HG03108 (cell line): Measurements from ENCODE around the gene DNAH17.

ENCODE experiments used
- ATAC-seq: cut with Tn5 transposase; IDR thresholded peaks from one replicate; pipeline ENCODE4 v1.9.1; 2021; ENCODE audit warnings: moderate library complexity; ENCODE audit not compliant: unreplicated experiment

DNAH17 gene

DNA sequence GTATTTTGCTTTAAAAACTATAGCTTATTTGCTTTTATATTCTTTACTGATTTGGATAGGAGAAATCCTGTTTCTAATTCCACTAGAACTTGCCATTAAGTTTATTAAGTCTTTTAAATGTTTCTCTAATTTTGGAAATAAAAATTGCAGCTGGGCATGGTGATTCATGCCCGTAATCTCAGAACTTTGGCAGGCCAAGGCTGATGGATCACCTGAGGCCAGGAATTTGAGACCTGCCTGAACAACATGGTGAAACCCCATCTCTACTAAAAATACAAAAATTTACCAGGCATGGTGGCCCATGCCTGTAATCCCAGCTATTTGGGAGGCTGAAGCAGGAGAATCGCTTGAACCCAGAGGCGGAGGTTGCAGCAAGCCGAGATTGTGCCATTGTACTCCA is 30.7 kb downstream of the DNAH17 start:
- ATAC-seq, result no peak

DNA sequence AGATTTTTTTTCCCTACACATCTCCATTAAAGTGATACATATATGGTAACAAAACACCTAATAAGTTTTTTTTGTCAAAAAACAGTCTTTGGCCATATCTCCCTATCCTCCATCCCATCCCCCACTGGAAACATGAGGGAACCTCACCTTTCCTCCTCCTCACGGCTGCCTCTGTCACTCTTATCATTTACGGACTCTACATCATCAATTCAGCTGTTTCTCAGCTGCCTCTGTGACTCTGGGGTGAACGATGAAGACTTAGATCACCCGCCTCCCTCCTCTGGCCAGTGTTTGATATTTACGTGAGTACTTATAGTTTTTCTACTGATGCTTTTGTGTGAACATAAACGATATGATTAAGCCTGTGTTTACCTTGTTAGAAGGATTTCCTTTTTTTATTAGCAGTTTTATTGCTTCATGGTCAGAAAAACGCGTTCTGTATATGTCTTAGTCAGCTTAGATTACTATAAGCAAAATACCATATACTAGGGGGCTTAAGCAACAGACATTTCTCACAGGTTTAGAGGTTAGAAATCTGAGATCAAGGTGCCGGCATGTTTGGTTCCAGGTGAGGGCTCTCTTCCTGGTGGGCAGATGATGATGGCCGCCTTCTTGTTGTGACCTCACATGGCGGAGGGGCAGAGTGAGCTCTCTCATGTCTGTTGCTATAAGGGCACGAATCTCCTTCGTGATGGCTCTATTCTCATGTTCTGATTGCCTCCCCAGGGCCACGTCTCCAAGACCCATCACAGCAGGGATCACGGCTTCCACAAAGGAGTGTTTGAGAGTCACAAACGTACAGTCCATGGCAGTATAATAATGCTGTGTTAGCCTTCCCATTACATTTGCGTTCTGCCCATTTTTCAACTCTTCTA is 32.1 kb downstream of the DNAH17 start:
- no peak for ATAC-seq

DNA sequence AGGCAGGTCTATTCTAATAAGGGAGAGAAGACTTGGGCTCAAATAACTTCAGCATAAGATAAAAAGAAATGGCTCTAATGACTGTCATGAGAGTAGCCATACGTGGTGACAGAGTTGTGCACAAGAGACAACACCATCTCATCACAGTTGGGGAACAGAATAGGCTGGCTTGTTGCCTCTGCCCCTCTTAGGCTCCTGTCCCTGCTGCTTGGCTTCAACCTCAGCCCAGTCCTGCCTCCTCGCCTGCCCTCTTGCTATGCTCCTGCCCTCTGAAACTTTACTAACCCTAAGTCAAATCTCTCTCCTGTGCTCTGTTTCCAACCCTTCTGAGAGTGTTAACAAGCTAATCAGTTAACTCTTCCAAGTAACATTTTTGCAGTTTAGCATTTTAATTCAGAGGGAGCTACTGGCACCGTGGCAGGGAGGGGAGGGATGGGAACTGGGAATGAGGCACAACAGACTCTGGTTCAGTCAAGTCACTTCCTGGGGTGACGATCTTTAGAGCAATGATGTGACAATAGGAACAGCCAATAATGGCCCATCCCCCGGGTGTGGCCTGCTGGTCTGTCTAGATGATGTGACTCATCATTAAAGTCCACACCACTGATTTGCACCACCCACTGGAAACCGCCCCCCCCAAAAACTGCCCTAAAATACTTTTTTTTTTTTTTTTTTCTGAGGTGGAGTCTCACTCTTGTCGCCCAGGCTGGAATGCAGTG is 35.5 kb downstream of the DNAH17 start:
- no peak for ATAC-seq

DNA sequence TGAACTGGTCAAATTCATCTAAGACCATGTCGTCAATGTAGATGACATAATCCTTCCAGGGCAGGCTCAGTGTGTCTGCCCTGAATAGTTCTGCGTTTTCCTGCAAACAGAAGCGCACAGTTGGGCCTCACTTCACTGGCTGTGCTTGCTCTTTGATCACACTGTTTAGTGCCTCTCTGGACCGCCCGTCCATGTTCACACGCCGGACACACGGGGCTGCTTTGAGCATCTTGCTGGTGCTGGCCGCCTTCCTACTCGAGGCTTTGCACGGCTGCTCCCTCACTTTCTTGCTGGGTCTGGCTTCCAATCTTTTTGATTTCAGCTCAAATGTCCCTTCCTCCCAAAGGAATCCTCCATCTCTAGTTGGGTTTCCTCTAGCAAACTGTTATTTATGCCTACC is 37.4 kb downstream of the DNAH17 start:
- ATAC-seq, result no peak

DNA sequence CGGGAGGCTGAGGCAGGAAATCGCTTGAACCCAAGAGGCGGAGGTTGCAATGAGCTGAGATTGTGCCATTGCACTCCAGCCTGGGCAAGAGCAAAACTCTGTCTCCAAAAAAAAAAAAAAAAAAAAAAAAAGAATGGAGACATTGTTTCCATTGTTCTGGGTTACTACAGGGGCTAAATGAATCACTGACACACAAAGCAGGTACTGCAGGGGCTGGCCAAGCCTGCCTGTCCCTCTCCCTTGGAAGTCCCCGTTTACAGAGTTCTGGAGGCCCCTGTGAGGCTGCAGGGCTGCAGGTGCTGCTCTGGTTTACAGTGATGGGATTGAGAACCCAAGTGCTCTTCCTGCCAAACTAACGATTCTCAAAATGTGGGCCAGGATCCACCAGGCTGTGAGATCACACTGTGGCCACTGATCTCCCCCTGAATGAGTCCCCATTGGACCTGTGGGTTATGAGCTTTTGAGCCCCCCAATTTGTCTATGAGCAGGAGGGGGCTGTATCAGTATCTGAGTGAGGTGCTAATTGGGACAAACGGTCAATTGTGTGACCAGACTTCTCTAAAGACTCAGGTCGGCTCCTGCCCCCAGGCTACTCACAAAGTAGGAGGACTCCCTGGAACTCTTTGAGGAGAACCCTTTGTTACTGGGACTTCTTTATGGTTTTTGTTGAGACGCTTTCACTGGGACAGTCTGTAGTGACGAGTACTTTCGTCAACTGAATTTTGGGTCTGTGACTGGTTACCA is 39.0 kb downstream of the DNAH17 start:
- ATAC-seq, result no peak

DNA sequence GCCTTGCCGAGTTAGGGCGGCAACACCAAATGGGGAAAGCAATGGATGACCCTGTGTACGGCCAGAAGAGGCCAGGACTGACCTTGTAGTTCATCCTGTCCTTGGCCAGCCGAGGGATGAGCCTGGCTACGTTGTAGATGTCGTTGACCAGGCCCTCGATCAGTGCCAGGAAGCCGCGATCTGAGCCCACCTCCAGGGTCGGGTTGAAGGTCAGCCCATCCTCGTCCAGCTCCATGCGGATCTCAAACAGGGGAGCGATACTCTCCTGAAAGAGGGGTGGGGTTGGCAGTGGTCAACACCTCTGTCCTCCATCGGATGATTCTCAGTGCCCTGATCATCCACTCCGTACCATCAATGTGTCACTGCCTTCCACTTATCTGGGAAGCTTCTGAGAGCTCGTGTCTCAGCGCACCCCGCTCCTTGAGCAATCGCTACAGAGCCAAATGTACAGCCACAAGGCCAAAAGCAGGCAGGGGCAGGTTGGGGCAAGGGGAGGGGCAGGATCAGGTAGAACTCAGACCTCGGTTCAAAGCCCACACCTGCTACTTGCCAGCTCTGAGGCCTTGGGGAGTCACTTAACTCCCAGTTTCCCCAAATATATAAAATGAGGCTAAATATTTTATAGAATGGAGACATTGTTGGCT is 39.9 kb downstream of the DNAH17 start:
- no peak for ATAC-seq

DNA sequence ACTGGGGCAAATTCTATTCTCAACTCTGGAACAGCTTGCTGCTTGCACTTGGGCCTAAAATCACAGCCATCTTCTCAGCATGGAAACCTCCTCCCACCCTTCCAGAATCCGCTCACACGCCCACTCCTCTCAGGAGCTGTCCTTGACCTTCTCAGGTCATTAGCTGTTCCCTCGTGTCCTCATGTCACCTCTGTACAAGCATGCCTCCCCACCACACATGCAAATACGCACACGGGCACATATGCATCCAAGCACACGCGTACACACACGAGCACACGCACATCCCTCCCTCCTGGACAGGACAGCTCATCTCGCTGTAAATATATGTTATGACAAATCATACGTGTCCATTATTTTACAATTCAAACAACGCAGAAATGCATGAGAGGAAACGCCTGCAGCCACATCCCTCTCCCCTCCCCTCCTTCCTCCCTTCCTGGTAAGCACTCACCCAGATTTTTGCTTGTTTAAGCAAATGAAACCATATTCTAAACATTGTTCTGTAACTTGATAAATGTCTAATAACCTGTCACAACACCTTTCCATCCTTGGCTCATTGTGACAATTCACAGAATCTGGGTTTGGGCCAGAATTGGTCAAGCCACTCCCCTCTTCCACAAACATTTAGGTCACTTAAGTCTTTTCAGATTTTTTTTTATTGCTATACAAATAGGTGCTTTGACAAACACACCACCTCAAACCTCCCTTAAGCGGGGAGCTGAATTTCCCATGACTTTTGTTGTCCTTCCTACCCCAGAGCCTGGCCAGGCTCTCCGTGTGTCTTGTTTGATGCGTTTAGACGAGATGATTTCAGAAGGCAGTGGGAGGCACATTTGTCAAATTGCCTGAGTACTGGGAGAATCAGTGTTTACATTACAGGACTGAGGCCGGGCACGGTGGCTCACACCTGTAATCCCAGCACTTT is 41.7 kb downstream of the DNAH17 start:
- no peak for ATAC-seq

DNA sequence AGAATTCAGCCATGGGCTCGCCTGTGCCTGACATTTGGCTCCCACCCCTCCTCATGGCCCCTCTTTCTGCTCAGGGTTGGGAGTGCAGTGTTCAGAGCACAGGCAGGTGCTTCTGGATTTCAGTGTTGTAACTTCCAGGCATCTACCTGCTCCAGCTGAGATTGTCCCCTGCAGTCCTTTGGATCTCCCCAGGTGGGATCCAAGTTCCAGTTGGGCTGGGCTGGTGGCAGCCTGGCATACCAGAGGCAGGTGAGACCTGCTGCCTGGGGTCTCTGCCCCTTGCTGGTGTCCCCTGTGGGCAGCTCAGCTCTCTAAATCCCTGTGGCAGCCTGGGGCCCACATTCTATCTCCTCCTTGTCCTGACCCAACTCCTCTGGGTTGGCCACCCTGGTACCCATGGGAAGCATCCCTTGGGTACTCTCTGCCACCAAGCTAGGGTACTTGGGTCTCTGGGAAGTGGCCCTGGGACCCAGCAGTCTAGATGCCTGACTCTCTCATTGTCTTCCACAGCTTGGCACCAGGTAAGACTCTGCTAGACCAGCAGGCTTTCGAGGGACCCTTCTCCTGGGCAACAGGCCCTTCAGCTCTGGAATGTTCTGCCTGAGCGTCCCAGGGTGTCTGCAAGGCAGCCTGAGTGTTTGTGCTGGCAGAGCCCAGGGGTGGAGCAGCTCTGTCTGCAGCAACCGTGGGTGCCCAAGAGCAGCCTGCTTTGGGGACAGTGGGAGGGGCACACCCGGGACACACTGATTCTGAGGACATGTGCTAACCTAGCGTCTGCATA is 42.5 kb downstream of the DNAH17 start:
- ATAC-seq, result no peak

DNA sequence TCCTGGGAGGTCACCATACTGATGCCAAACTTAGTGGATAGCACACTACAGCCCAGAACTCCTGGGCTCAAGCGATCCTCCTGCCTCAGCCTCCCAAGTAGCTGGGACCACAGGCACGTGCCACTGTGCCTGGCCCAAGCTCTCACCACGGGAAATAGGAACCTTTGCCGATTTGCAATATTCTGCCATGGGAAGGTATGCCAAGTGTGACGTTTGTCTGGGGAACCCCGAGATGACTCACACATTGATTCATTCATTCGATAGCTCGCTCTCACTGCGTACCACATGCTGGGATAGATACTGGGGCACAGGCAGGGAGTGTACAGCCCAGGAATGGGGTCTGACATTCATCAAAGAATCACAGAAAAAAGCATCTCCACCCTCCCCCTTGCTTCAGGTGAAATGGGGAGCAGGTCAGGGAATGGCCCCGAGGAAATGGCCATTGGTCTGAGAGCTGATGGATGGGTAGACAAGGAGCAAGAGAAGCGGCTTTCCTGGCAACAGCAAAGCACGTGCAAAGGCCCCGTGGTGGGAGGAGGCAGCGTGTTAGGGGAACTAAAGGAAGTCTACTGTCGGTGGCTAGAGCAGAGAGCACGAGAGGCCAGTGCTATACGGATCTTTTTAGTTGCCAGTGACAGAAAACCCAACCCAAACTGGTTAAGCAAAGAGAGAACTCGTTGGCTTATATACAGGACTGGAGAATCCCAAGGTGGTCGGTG is 44.1 kb downstream of the DNAH17 start:
- ATAC-seq, result no peak

DNA sequence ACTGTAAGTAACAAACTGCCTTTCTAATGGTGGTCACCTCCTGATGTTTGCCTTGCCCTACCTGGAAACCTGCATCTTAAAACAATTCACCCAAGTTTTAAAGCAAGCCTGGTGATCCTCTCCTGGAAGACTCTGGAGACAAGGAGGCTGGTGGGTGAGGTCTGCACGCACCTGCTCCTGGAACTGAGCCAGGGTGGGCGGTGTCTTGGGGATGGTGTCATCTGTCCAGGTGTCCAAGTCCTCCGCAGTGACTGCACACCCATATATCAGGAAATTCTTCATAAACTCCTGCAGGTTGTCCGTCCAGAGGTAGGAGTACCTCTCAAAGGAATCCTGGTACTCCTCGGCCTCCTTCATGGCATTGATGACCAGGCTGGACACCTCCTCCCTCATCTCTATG is 44.9 kb downstream of the DNAH17 start:
- no peak for ATAC-seq

DNA sequence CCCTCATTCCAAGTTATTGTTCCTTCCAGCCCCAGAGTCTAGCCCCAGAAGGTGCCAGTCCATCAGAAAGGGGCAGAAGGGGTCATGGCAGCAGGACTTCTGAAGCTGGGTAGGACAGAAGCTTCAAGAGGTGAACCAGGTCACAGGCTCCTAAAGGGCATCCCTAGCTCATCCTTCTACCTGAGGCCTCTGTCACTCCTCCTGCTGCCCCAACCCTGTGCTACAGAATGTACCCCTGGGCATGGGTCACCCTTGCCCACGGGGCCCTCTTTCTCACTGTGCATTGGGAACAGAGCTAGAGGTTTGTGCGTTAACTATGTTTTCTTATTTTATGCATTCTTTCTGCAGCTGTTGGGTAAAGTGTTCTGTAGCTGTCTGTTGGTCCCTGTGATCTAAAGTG is 46.5 kb downstream of the DNAH17 start:
- no peak for ATAC-seq

DNA sequence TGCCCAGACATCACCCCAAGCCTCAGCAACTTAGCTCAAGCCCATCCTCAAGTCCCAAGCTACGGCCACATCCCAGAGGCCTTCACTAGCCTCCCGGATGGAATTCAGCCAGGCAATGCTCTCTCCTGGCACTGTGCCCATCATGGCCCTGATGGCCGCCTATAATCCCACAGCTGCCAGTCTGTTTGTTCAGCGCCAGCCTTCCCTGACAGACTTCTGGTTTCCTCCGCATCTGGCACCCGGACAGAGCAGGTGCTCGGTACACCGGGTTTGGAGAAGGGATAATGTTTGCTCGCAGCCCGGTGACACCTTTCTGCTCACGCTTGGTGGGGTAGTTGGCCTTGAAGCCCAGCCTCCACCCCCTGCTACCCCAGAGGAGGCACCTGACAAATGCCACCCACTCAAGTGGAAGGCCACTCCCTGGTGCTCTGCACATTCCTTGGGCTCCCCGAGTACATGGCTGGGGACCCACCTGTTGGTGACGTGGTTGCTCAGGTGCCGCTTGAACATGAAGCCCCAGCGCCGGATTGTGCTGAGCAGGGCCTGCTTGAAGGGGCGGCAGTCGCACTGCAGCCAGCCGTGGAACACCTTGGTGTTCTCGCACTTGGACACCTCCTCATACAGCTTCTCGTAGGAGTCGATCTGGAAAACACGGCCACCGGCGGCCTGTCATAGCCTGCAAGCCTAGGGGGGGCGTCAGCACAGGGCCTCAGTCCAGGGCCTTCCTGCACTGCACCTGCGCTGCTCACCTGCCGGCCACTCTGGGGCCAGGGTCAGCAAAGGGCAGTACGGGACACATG is 47.1 kb downstream of the DNAH17 start:
- ATAC-seq, result no peak

DNA sequence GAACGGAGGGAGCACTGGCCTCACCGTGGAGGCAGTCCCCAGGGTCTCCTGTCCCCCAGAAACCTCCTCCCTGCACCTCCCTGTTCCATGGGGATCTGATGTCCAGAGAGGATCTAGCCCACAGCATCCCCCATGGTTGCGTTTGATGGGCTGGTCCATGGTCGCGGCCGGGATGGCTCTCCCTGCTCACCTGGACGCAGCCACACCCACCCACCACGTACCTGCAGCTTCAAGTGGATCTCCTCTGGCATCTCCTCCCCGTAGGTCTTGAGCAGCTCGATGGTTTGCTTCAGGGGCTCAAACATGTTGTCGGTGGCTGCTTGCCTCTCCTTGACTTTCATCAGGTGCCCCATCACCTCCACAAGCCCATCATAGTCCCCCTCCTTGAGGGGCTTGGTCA is 47.9 kb downstream of the DNAH17 start:
- no peak for ATAC-seq

DNA sequence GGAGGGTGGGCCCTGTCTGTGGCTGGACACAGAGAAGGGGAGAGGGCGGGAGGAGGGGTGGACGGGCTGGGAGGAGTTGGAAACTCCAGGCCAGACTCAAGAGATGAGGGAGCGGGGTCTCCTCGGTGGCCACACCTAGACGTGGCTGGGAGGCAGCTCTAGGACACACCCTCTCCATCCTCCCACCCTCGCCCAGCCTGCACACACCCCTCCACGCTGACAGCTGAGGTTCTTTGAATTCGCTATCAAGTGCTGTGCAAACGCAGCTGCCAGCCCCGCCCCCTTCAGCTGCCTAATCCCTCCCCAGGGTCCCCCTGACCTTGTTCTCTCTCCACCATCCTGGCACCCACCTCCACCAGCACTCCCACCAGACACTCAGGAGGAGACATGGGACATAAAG is 48.7 kb downstream of the DNAH17 start:
- no peak for ATAC-seq

DNA sequence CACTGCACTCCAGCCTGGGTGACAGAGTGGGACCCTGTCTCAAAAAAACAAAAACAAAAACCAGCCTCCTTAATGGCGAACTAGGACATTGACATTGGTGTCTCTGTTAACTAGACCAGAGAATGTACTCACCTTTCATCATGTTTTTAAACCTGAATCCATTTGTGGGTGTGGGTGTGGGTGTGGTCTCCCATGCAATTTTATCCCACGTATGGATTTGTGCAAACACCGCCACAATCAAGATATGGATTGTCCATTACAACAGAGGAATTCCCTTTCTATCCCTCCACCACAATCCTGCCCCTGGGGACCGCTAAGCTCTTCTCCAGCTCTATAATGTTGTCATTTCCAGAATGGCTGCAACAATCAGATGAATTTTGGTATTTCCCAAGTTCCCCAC is 49.9 kb downstream of the DNAH17 start:
- ATAC-seq, result no peak

DNA sequence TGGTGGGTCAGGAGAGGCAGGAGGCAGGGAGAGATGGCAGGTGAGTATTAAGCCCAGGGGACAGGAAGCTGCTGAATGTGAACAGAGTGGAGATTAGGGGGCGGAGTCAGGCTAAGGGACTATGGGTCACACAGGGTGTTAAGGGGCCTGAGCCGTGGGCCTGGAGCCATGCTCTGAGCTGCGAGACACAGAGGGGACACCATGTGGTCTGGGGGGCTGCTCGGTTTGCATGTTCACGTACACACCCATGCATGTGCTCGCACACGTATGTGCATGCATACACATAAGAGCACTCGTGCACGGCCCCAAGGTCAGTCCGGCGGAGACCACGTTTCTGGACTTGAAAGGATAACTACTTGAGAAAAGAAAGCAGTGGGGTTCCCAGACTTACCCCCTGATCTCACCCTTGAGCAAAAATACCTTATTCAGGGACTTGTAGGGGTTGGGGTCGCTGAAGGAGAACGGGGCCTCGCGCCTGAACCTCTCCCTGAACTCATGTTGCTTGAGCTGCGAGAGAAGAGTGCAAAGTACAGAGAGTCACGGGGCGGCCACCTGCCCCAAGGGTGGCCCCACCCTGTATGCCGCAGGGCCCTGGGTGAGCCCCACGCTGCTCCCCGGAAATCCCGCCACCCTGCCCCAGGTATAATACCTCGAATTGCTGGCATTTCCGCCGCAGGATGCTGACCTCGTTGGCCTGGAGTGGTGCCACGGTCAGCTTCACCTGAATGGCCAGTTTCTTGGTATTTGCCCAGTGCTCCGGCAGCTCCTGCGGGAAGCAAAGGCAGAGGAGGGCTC is 50.8 kb downstream of the DNAH17 start:
- ATAC-seq, result no peak

DNA sequence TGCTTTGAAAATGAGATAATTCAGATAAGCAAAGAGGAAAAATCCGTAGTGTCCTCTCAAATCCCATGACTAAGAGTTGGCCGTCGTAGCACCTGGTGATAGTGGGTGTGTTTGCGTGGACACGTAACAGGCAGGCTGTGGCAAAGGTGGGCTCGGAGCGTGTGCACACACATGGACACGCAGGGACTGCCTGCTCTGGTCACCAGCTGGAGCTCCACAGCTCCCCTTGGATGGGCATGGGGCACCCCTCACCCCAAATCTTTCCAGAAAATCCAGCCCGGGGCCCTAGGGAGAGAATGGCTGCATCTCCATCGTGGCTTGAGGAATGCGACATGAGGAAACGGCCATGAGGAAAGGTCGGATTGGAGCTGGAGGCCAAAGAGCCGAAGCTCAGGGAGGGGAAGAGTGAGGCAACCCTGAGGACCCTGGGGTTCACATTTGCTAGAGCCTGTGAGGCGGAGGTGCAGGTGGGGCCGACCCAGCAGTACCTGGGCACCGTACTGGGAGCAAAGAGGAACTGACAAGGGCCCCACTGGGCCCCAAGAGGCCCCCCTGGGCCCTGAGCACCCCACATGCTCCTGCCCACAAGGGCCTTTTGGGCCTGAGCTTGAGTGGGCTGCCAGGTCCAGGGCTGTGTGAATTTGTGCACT is 51.6 kb downstream of the DNAH17 start:
- ATAC-seq, result no peak
